ENCODE data around the gene FYTTD1.

Gene FYTTD1

DNA sequence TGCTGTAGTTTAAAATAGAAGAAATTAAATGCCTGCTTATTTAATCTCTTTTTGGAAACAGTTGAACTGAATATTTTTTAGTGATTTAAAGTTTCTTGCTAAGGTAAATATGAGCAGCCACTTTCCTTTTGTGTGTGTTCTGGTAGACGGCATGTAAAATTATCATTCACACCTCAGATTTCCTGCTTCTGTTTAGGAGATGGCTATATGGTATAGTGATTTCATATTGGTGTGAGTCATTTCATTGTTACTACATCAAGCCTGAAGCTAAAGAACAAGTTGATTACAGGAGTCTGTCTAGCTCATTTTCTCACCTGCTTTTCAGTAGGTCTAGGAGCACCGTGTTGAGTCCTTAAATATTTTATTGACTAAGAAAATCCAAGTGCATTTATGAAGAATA is 43.6 kb downstream of the FYTTD1 start:
- DNase-seq (ENCODE audit: low read depth), result no peak

DNA sequence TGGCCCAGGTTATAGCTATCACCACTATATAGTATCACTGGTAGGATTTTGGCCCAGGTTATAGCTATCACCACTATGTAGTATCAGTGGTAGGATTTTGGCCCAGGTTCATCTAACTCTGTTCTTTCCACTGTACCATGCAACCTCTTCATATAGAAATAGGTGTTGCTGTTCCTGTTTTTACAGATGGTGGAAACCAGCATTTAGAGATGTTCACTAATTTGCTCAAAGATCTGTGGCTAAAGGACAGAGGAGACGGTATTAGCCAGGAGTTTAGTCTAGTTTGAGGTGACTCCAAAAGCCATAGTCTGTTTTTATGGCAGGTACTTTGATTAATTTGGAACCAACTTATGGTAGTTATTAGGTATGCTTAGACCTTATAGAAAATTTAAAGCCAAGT is 44.4 kb downstream of the FYTTD1 start:
- no peak for DNase-seq (ENCODE audit: low read depth)

DNA sequence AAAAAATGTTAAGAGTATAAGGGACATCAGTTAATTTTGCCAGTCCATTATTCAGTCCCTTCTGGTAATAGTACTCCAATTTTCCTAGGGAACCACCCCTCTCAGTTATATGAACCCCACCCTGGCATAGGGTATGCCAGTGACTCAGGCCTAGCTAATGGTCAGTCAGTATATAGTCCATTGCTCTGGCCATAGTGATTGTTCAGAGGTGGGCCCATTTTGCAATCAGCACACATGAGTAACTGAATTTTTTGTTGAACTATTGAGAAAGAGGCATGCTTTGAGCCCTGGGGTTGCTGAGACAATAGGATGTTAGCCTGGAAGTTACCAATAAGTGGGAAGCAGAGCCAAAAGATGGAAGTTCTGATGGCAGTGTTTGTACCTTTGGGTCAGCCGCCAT is 45.5 kb downstream of the FYTTD1 start:
- DNase-seq (ENCODE audit: low read depth), result no peak

DNA sequence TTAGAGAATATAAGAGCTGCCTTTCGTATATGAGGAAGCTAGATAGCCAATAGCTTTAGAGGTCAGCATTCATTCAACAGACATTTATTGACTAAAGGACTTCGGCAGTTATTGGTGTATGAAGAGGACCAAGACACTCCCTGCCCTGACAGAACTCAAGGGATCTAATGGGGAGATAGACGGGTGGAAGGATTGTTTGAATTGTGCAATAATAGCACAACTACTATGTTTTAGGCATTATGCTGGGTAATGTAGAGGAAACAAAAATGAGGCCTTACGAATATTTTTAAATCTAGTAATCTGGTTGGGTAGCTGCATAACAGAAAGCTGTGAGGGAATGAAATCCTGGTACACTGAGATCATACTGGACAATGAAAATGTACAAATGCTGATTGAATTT is 46.4 kb downstream of the FYTTD1 start:
- DNase-seq (ENCODE audit: low read depth), result no peak

DNA sequence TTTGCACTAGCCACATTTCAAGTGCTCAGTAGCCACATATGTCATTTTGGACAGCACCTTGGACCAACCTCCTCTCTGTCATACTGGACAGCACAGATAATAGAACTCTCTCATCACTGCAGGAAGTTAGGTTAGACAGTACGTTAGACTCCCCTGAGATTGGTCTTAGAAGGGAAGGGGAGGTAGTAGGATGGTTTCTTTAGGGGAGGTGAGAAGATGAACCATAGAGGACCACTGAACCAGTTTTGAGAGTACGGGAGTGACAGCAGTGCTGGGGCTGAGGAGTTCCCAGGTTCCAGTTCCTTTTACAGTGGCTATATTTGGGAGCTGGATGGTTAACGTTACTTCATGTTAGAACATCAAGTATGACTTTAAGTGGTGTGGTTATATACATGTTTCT is 49.2 kb downstream of the FYTTD1 start:
- DNase-seq (ENCODE audit: low read depth), result no peak

DNA sequence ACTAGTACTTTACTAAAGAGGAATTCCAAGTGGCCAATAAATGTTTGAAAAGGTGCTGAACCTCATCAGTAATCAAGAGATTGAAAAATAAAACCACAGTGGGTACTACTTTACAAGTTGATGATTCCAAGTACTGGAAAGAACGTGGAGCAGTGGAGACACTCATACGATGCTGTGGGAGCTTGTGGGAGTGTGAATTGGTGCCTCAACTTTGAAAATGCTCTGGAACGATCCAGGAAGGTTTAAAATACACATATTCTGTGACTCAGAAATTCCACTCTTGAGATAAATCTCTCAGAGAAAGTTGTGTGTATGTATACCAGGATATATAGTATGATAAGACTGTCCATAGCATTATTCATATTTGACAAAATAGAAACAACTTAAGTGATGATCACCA is 50.7 kb downstream of the FYTTD1 start:
- no peak for DNase-seq (ENCODE audit: low read depth)

DNA sequence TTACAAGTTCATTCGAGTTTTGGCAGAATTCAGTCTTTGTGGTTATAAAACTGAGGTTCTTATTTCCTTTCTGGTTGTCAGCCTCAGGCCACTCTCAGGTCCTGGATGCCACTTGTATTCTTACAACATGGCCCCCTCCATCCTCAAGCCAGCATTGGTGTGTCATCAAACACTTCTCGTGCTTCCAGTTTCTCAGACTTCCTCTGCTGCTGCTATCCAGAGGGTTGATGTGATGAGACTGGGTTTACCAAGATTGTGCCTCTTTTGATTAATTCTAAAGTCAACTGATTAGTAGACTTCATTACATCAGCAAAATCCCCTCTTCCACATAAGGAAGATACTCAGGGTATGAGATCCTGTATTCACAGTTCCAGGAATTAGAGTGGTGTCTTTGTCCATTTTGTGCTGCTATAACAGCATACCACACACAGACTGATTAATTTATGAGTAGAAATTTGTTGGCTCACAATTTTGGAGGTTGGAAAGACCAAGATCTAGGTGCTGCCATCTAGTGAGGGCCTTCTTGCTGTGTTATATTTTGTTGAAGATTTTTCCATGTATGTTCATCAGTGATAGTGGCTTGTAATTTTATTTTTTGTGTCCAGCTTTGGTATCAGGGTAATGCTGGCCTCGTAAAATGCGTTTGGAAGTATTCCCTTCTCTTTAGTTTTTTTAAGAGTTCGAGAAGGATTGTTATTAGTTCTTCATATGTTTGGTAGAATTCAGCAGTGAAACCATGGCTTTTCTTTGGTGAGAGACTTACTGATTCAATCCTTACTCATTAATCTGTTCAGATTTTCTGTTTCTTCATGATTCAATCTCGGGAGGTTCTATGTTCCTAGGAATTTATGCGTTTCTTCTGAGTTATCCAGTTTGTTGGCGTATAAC is 52.5 kb downstream of the FYTTD1 start:
- DNase-seq (ENCODE audit: low read depth), result no peak

DNA sequence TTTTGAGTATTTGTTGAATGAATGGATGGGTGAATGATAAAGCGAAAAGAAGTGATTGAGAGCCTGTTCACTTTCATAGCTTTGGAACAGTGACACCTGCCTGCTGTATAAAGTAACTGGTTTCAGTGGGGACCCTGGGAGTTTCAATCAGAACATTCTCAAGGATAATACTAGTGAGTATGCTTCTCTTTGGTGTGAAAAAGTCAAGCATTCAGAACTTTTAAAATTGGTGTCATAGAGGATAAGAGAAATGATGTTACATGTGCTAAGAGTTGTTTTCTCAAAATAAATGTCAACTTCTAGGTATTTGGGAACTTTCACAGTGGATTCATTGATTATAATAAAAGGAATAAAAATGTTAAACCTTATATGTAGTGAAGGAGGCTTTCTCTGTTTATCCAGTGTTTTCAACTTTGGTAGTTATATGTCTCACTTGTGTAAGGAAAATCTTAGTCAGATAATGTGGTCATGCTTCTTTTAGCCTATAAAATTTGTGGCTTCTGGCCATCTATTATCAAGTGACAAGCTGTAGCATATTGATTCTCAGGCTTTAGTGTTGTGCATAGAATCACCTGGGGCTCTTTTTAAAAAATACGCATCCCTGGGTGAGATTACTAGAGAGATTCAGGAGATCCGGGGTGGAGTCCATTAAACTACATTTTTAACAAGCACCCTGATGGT is 53.2 kb downstream of the FYTTD1 start:
- DNase-seq (ENCODE audit: low read depth), result no peak

DNA sequence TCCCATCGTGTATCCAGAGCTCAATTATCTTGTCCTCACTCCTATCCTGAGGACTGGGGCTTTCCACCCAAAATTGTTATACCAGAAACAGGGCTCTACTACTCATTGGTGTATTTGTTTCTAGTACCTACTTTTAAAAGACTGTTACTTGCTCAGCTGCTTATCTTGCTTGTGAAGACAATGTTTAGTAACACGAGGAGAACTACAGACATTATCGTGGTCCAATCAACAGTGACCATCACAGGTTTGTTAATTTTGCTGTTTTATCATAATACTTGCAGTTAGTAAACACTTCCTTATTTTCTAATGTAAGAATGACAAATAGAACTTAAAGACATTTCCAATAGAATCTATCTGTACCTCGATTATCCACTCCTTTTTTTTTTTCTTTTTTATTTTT is 54.8 kb downstream of the FYTTD1 start:
- DNase-seq (ENCODE audit: low read depth), result no peak

DNA sequence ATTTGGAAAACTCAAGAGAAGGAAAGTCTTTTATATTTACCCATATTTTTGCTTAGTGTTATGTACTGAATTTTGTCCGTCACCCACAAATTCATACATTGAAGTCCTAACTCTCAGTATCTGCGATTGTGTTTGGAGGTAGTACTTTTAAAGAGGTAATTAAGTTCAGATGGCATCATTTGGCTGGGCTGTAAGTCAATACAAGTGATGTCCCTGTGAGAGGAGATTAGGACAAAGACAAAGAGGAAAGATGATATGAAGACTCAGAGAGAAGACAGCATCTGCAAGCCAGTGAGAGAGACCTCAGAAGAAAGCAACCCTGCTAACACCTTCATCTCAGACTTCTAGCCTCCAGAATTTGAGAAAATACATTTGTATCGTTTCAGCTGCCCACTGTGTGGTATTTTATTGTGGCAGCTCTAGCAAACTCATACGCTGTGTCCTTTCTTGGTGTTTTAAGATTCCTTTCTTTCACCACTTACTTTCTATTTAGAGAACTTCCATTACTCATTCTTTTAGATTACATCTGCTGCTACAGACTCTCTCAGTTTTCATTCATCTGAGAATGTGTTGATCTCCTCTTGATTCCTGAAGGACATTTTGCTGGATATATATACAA is 58.4 kb downstream of the FYTTD1 start:
- DNase-seq (ENCODE audit: low read depth), result no peak

DNA sequence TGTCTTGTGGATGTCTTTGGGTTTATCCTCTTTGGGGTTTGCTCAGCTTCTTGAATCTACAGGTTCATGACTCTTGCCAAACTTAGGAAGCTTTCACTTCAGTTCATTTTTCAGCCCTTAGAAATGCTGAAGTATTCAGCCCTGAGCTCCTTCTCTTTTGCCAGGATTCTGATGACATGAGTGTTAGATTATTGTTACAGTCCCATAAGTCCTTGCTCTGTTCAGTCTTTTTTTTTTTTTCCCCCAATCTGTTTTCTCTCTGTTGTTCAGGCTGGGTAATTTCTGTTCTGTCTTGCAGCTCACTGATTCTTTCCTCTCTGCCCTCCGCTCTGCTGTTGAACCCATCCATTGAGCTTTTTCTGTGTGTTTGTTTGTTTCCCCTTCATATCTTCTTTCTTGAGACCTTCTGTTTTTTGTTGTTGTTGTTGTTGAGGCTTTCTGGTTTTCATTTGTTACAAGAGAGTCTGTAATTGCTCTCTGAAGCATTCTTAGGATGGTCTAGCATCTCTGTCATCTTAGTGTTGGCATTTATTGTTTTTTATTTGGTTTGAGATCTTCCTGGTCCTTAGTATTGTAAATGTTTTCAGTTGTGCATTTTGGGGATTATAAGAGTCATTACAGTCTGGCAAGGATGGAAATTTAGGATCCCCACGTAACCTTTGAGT is 59.8 kb downstream of the FYTTD1 start:
- no peak for DNase-seq (ENCODE audit: low read depth)

DNA sequence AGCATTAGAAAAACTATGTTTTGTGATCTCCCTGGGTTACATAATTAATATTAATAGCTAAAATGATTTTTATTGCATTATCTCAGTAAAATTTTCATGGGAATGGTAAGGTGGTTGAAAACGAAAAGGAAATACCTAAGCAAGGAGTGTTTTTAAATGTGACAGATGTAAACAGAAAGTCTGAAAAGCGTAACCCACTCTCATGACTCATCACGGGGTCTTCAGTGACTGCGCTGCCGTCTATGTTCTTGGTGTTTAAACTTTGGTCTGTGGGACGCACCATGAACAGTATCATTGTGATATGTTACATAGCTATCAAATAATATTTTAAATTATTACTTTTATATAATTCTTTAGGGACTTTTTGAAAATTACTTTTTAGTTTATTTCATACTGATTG is 61.2 kb downstream of the FYTTD1 start:
- DNase-seq (ENCODE audit: low read depth), result no peak

DNA sequence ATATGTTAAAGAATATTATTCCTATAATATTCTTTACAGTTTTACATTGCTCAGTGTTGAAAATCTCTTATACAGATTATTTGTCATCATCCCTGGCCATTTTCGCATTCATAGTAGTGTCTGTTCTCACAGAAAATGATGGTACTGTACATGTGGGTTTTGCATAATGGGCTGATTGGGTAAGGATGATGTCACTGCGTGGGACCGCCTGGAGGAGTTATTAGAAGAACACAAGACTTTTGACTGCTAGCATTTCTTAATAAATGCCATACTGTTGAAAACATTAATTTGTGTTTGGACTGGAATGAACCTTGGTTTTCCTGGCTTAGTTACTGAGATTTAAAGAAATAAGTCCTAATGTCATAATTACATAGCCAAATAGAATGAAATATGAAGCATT is 61.7 kb downstream of the FYTTD1 start:
- DNase-seq (ENCODE audit: low read depth), result no peak

DNA sequence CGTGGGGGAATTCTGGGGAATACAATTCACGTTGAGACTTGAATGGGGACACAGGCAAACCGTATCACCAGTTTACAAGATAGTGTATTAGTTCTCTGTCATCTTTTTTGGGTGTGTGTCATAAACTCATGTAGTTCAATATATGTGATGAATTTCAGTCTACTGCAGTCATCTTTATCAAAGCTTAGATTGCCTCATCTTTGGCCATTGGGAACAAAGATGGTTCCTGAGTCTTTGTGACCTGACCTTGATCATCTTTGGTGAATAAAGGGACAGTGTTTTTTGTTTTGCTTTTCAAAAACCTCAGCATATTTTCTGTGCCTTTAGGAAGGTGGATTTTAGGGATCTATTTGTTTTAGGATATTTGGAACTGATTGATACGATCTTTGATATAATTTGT is 64.7 kb downstream of the FYTTD1 start:
- no peak for DNase-seq (ENCODE audit: low read depth)

DNA sequence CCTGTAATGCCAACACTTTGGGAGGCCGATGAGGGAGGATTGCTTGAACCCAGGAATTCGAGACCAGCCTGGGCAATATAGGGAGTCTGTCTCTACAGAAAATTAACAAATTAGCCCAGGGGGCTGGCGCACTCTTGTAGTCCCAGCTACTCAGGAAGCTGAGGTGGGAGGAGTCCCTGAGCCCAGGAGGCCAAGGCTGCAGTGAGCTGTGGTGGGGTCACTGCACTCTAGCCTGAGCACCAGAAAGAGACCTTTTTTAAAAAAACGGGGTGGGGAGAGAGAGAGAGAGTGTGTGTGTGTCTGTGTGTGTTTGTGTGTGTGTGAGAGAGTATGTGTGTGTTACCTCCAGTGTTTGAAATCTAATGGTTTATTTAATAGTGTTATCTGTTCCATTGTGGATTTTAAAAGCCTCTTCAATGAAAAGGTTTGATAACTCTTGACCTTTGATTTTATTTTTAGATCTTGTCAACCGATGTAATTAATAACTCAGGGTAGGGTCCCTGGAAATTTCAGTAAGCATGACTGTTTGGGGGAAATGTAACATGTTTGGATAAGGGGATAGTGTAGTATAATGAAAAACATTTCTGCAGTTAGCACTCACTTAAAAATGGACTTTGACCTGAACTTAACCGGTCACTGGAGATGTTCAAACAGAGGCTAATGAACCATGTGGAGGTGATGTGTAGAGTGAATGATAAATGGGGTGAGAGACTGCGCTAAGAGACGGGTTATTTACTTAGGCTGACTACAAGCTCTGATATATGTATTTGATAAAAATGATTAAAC is 71.1 kb downstream of the FYTTD1 start:
- no peak for DNase-seq (ENCODE audit: low read depth)

DNA sequence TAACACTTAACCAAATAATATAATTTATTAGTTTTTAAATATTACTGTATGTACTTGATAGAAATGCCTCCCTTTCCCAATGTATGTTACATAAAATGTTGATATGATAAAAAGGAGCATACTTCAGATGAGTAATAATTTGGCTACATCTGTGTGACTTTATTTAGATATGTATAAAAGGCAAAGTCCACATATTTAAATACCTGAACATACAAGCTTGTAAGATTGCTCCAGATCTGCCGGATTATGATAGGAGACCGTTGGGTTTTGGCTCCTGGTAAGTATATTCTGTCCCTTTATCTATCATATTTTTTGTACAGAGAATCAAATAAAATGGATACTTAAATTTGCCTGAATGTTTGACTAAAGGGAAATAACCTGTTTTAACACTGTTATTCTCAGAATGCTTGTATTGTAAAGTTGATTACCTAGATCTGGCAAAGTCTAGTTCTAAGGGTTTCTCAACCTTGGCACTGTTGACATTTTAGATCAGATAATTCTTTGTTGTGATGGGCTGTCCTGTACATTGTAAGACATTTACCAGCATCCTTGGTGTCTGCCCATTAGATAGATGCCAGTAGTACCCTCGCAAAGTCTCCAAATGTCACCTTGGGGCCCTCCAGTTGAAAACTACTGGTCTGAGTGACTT is 79.8 kb downstream of the FYTTD1 start:
- no peak for DNase-seq (ENCODE audit: low read depth)

DNA sequence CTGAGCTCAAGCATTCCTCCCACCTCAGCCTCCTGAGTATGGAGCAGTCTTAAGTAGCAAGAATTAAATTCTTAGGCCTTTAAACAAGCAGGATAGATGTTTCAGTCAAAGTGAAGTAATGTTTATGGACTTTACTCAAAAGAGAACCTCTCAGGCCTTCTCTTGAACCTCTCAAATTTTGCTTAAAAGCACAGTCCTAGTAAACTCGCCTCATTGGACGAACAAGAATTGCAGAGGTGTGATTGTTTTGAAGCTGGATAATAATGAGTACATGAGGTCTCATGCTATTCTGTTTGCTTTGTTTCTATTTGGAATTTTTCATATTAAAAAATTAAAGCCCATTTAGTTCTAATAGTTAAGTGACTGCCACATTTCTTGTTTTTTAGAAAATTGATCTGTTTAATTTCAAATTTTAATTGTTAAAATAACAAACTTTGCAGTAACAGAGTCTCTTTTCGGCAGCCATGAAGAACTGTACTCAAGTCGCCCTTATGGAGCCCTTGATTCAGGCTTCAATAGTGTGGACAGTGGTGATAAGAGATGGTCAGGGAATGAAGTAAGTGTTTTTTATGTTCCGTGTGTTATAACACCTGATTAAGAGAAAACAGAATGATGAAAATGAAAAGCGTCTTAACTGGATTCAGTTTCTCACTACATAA is 80.8 kb downstream of the FYTTD1 start:
- no peak for DNase-seq (ENCODE audit: low read depth)

DNA sequence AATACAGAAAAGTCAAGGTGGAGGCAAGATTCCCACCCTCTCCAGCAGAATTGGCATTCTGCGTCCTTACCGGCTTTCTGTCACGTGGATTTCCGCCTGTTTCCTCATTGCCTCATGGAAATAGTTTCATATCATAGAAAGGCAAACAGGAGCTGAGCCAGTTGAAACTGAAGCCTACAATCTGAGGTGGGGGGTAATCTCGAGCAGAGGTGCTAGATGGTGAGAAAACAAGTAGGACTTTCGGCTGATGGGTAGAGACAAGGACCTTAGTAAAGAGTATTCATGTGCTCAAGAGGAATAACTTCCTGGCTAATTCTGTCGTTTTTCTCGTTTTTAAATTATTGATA is 81.3 kb downstream of the FYTTD1 start:
- DNase-seq (ENCODE audit: low read depth), result no peak

DNA sequence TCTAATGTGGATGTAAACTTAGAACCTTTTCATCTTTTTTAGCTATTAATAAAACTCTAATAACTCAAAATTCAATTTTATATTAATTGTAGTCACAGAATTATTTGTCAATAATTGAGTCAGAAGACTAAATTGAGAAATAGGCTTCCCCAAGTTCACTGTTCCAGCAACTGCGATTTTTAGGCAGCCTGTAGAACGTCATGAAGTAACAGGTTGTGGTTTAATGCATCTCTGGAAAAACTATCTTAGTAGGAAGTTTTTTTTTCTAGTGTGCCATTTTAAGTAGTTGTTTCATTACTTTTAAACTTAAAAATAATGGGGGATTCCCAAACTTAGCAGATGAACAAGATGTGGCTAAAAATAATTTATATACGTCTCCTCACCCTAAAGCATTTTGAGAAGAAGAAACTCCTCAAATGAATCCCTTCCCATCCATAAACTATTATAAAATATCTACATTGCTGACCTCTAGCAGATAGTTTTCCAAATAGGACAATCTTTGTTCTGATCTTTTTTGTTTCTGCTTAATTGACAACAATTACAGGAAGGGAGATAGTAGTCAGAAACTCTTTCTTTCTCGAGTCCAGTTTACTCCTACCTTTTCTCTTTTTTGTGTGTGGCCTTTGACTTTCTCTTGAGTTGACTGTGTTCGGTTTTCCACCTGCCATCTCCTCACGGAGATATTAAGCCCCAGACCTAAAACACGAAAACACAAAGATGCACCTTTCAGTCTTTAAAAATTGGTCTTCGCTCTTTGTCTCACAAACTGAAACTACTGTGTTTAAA is 84.4 kb downstream of the FYTTD1 start:
- DNase-seq (ENCODE audit: low read depth), result no peak

DNA sequence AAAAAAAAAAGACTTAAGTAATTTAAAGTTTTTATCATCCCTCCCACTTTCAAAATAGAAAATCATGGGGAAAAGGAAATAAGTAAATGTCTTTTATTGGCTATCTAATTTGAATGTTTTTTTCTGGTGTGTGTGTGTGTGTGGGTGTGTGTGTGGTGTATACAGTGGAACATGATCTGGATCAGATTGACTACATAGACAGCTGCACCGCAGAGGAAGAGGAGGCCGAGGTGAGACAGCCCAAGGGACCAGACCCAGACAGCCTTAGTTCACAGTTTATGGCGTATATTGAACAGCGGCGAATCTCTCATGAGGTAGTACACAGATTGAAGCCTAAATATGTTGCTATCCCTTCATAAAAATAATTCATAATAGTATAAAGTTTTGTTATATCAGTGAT is 85.8 kb downstream of the FYTTD1 start:
- DNase-seq (ENCODE audit: low read depth), result no peak

Measured in activated T-cell treated with anti-CD3 and anti-CD28 coated beads for 48 hours (primary cell).